ENCODE data around the gene RTCB.

GRCh38 chr22:32341122-32341740 lies 70.8 kb downstream of the RTCB start:
- TF ChIP-seq, protein P1, sequence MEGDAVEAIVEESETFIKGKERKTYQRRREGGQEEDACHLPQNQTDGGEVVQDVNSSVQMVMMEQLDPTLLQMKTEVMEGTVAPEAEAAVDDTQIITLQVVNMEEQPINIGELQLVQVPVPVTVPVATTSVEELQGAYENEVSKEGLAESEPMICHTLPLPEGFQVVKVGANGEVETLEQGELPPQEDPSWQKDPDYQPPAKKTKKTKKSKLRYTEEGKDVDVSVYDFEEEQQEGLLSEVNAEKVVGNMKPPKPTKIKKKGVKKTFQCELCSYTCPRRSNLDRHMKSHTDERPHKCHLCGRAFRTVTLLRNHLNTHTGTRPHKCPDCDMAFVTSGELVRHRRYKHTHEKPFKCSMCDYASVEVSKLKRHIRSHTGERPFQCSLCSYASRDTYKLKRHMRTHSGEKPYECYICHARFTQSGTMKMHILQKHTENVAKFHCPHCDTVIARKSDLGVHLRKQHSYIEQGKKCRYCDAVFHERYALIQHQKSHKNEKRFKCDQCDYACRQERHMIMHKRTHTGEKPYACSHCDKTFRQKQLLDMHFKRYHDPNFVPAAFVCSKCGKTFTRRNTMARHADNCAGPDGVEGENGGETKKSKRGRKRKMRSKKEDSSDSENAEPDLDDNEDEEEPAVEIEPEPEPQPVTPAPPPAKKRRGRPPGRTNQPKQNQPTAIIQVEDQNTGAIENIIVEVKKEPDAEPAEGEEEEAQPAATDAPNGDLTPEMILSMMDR (IDR thresholded peaks at IDR 0.05): no peak
- no peak for TF ChIP-seq EZH2 (IDR thresholded peaks at IDR 0.05)

Measured in neural progenitor cell (in vitro differentiated cells).